ENCODE measurements around the gene NME8.
"Not testable (repeated sequence)": the region's sequence is repeated elsewhere in the genome, so short reads cannot be mapped to it uniquely, and the experiment has no call there.

Gene NME8

GRCh38 chr7:37848297-37848696, at the start of gene NME8:
NME8 (plus strand) TSS chr7:37848597; CDS start chr7:37850267, 1,670 bp downstream.
- H3K27ac ChIP-seq: no peak within 1 kb of the TSS
- no peak for TF ChIP-seq EZH2 (IDR thresholded peaks at IDR 0.05)
- no peak for TF ChIP-seq POLR2AphosphoS5 (IDR thresholded peaks at IDR 0.05; ENCODE audit: borderline replicate concordance, low read depth, low read length)
- no peak for TF ChIP-seq FOXP2 (optimal IDR thresholded peaks at IDR 0.05; ENCODE audit: control extremely low read depth, extremely low read length, insufficient read depth)
- H3K4me3 ChIP-seq: no peak within 1 kb of the TSS
- no peaks in the 10 kb centered on the region for H3K9me3 ChIP-seq (ENCODE audit: low read depth, low read length)
- H3K9ac ChIP-seq (ENCODE audit: insufficient read length): no peak within 1 kb of the TSS
- H3K36me3 ChIP-seq (ENCODE audit: insufficient read depth, low read length): no peaks in the 10 kb centered on the region
- no peak for DNase-seq (ENCODE audit: low read depth, low spot score)

GRCh38 chr7:37806152-37806551, 42.2 kb upstream of the NME8 start:
- Histone ChIP-seq H3K4me3 (no peak overlapping the region), H3K9me3 (ENCODE audit: low read depth, low read length) (no peaks in the 10 kb centered on the region), H3K27ac (no peak overlapping the region), H3K36me3 (ENCODE audit: insufficient read depth, low read length) (no peaks in the 10 kb centered on the region), H3K9ac (ENCODE audit: insufficient read length) (no peak overlapping the region)
- no peak for DNase-seq (ENCODE audit: low read depth, low spot score)
- TF ChIP-seq EZH2 (IDR thresholded peaks at IDR 0.05) (no peak), FOXP2 (optimal IDR thresholded peaks at IDR 0.05; ENCODE audit: control extremely low read depth, extremely low read length, insufficient read depth) (no peak), POLR2AphosphoS5 (IDR thresholded peaks at IDR 0.05; ENCODE audit: borderline replicate concordance, low read depth, low read length) (no peak)

- not testable (repeated sequence) for H3K9ac ChIP-seq (ENCODE audit: insufficient read length); H3K4me3 ChIP-seq; H3K9me3 ChIP-seq (ENCODE audit: low read depth, low read length); DNase-seq (ENCODE audit: low read depth, low spot score); H3K36me3 ChIP-seq (ENCODE audit: insufficient read depth, low read length); H3K27ac ChIP-seq
These were observed 36.2 kb upstream of the NME8 start for GRCh38 chr7:37812161-37812580.

- no peak overlapping the region for H3K27ac ChIP-seq
- TF ChIP-seq POLR2AphosphoS5 (IDR thresholded peaks at IDR 0.05; ENCODE audit: borderline replicate concordance, low read depth, low read length) (no peak), FOXP2 (optimal IDR thresholded peaks at IDR 0.05; ENCODE audit: control extremely low read depth, extremely low read length, insufficient read depth) (no peak), EZH2 (IDR thresholded peaks at IDR 0.05) (no peak)
- H3K9me3 ChIP-seq (ENCODE audit: low read depth, low read length): no peaks in the 10 kb centered on the region
- no peak overlapping the region for H3K9ac ChIP-seq (ENCODE audit: insufficient read length)
- DNase-seq (ENCODE audit: low read depth, low spot score): no peak
- H3K4me3 ChIP-seq: no peak overlapping the region
- H3K36me3 ChIP-seq (ENCODE audit: insufficient read depth, low read length): no peaks in the 10 kb centered on the region
These were observed 32.6 kb upstream of the NME8 start for GRCh38 chr7:37815671-37816371.

- Histone ChIP-seq H3K9me3 (ENCODE audit: low read depth, low read length) (no peaks in the 10 kb centered on the region), H3K36me3 (ENCODE audit: insufficient read depth, low read length) (no peaks in the 10 kb centered on the region), H3K4me3 (no peak overlapping the region), H3K9ac (ENCODE audit: insufficient read length) (no peak overlapping the region), H3K27ac (no peak overlapping the region)
- DNase-seq (ENCODE audit: low read depth, low spot score): no peak
- TF ChIP-seq FOXP2 (optimal IDR thresholded peaks at IDR 0.05; ENCODE audit: control extremely low read depth, extremely low read length, insufficient read depth): no peak
These were observed 31.3 kb upstream of the NME8 start for GRCh38 chr7:37816922-37817590.

- no peak overlapping the region for H3K27ac ChIP-seq
These were observed 30.8 kb upstream of the NME8 start for GRCh38 chr7:37817591-37817960.

GRCh38 chr7:37817996-37818720, 30.2 kb upstream of the NME8 start:
- H3K27ac ChIP-seq: no peak overlapping the region
- no peak overlapping the region for H3K4me3 ChIP-seq
- H3K9me3 ChIP-seq (ENCODE audit: low read depth, low read length): no peaks in the 10 kb centered on the region
- no peak for DNase-seq (ENCODE audit: low read depth, low spot score)
- no peaks in the 10 kb centered on the region for H3K36me3 ChIP-seq (ENCODE audit: insufficient read depth, low read length)
- TF ChIP-seq FOXP2 (optimal IDR thresholded peaks at IDR 0.05; ENCODE audit: control extremely low read depth, extremely low read length, insufficient read depth) (no peak), EZH2 (IDR thresholded peaks at IDR 0.05) (no peak), POLR2AphosphoS5 (IDR thresholded peaks at IDR 0.05; ENCODE audit: borderline replicate concordance, low read depth, low read length) (no peak)
- H3K9ac ChIP-seq (ENCODE audit: insufficient read length): no peak overlapping the region

More at GRCh38 chr7:37817591-37817960, 30.8 kb upstream of the NME8 start:
- Histone ChIP-seq H3K4me3 (no peak overlapping the region), H3K36me3 (ENCODE audit: insufficient read depth, low read length) (no peaks in the 10 kb centered on the region), H3K9ac (ENCODE audit: insufficient read length) (no peak overlapping the region), H3K9me3 (ENCODE audit: low read depth, low read length) (no peaks in the 10 kb centered on the region)
- no peak for TF ChIP-seq FOXP2 (optimal IDR thresholded peaks at IDR 0.05; ENCODE audit: control extremely low read depth, extremely low read length, insufficient read depth)
- TF ChIP-seq EZH2 (IDR thresholded peaks at IDR 0.05): no peak
- no peak for TF ChIP-seq POLR2AphosphoS5 (IDR thresholded peaks at IDR 0.05; ENCODE audit: borderline replicate concordance, low read depth, low read length)
- no peak for DNase-seq (ENCODE audit: low read depth, low spot score)

GRCh38 chr7:37820708-37821468, 27.5 kb upstream of the NME8 start:
- TF ChIP-seq FOXP2 (optimal IDR thresholded peaks at IDR 0.05; ENCODE audit: control extremely low read depth, extremely low read length, insufficient read depth): no peak
- TF ChIP-seq POLR2AphosphoS5 (IDR thresholded peaks at IDR 0.05; ENCODE audit: borderline replicate concordance, low read depth, low read length): no peak
- Histone ChIP-seq H3K9me3 (ENCODE audit: low read depth, low read length) (no peaks in the 10 kb centered on the region), H3K27ac (no peak overlapping the region), H3K36me3 (ENCODE audit: insufficient read depth, low read length) (no peaks in the 10 kb centered on the region), H3K4me3 (no peak overlapping the region), H3K9ac (ENCODE audit: insufficient read length) (no peak overlapping the region)
- no peak for DNase-seq (ENCODE audit: low read depth, low spot score)

Data from SK-N-MC (cell line).